ENCODE results near the gene CDKAL1. TPM values are rescaled to one million over a fixed set of nuclear protein-coding genes. Genes with fewer than 3 reads are reported as not detected.

Gene CDKAL1
- total RNA-seq, 1 donor from 2014 or later, result 13.4 TPM

GRCh38 chr6:21078497-21078896, 544.2 kb downstream of the CDKAL1 start:
- Histone ChIP-seq H3K4me3 (ENCODE audit: low read depth, low read length) (no peak overlapping the region), H3K36me3 (ENCODE audit: control insufficient read depth, insufficient read depth, low read length) (no peaks in the 10 kb centered on the region), H3K27me3 (ENCODE audit: control insufficient read depth, insufficient read depth, low read length) (no peaks in the 10 kb centered on the region)
- FAIRE-seq (peak; percentile 13), DNase-seq (ENCODE audit: low read depth) (no peak)
- no peak for TF ChIP-seq CTCF (IDR thresholded peaks at IDR 0.05; ENCODE audit: insufficient read depth, low read length, severe bottlenecking)

- no peaks in the 10 kb centered on the region for H3K36me3 ChIP-seq (ENCODE audit: control insufficient read depth, insufficient read depth, low read length)
- TF ChIP-seq CTCF (IDR thresholded peaks at IDR 0.05; ENCODE audit: insufficient read depth, low read length, severe bottlenecking), result no peak
- FAIRE-seq (peak; percentile 75), DNase-seq (ENCODE audit: low read depth) (no peak)
- no peak overlapping the region for H3K4me3 ChIP-seq (ENCODE audit: low read depth, low read length)
- H3K27me3 ChIP-seq (ENCODE audit: control insufficient read depth, insufficient read depth, low read length), result no peaks in the 10 kb centered on the region
Measured at GRCh38 chr6:21079468-21080048, 545.3 kb downstream of the CDKAL1 start.

- H3K4me3 ChIP-seq (ENCODE audit: low read depth, low read length), result no peak overlapping the region
- TF ChIP-seq CTCF (IDR thresholded peaks at IDR 0.05; ENCODE audit: insufficient read depth, low read length, severe bottlenecking), result no peak
- no peaks in the 10 kb centered on the region for H3K27me3 ChIP-seq (ENCODE audit: control insufficient read depth, insufficient read depth, low read length)
- DNase-seq (ENCODE audit: low read depth) (no peak), FAIRE-seq (no peak)
- no peaks in the 10 kb centered on the region for H3K36me3 ChIP-seq (ENCODE audit: control insufficient read depth, insufficient read depth, low read length)
Measured at GRCh38 chr6:21080221-21080620, 546.0 kb downstream of the CDKAL1 start.

GRCh38 chr6:21082091-21082490, 547.8 kb downstream of the CDKAL1 start:
- FAIRE-seq (no peak), DNase-seq (ENCODE audit: low read depth) (no peak)
- no peaks in the 10 kb centered on the region for H3K36me3 ChIP-seq (ENCODE audit: control insufficient read depth, insufficient read depth, low read length)
- TF ChIP-seq CTCF (IDR thresholded peaks at IDR 0.05; ENCODE audit: insufficient read depth, low read length, severe bottlenecking), result no peak
- no peak overlapping the region for H3K4me3 ChIP-seq (ENCODE audit: low read depth, low read length)
- no peaks in the 10 kb centered on the region for H3K27me3 ChIP-seq (ENCODE audit: control insufficient read depth, insufficient read depth, low read length)

GRCh38 chr6:21083708-21084107, 549.5 kb downstream of the CDKAL1 start:
- no peak for FAIRE-seq

More at GRCh38 chr6:21083708-21084107, 549.5 kb downstream of the CDKAL1 start:
- no peak for TF ChIP-seq CTCF (IDR thresholded peaks at IDR 0.05; ENCODE audit: insufficient read depth, low read length, severe bottlenecking)
- Histone ChIP-seq H3K4me3 (ENCODE audit: low read depth, low read length) (no peak overlapping the region), H3K27me3 (ENCODE audit: control insufficient read depth, insufficient read depth, low read length) (no peaks in the 10 kb centered on the region), H3K36me3 (ENCODE audit: control insufficient read depth, insufficient read depth, low read length) (no peaks in the 10 kb centered on the region)
- no peak for DNase-seq (ENCODE audit: low read depth)
